Liver (tissue), 4 donors: Measurements from ENCODE around the gene KERA. TPM values are rescaled to one million over a fixed set of nuclear protein-coding genes. Genes with fewer than 3 reads are reported as not detected.

ENCODE experiments used
- polyA plus RNA-seq, 2 donors: library from polyadenylated mRNA; stranded (reverse) in 1 of 2; unstranded in 1 of 2; fragments of 200-250 nt in 1 of 2; fragments of >200 nt in 1 of 2; fragmentation: Nextera tagmentation in 1 of 2; extraction: Ambion mirVana in 1 of 2; gene quantifications; one replicate each; pipeline versions ENCODE4 v1.2.1 to v1.2.3, GENCODE V29; 2013 to 2015
- total RNA-seq, 2 donors: library from RNA; depleted of rRNA; stranded (reverse); fragments of >200 nt; gene quantifications; one replicate each; pipeline ENCODE4 v1.2.3, GENCODE V29; 2014
- donor health status: healthy.
- donor health status: healthy.
- donor health status: healthy.

KERA gene
- total and polyA plus RNA-seq, 4 donors, result not detected

Other genes starting within 250 kb of the KERA start
- not detected for gene CCER1, start 102.8 kb downstream of the KERA start, total RNA-seq
- not detected for gene CCER1, start 102.8 kb downstream of the KERA start, polyA plus RNA-seq
- gene EPYC, start 53.1 kb downstream of the KERA start, total RNA-seq, result not detected
- gene EPYC, start 53.1 kb downstream of the KERA start, polyA plus RNA-seq, result not detected
- gene LUM, start 53.5 kb upstream of the KERA start, total RNA-seq, result 10 to 100 TPM in 1 of 2 donors, 1 to 10 TPM in 1; 3.7 to 18.1 TPM
- 10 to 100 TPM in 1 of 2 donors, 1 to 10 TPM in 1; 9.5 to 22.3 TPM for gene LUM, start 53.5 kb upstream of the KERA start, polyA plus RNA-seq
- gene DCN, start 124.8 kb upstream of the KERA start, total RNA-seq, result 100 to 1,000 TPM in 1 of 2 donors, 10 to 100 TPM in 1; 87.6 to 110 TPM
- 100 to 1,000 TPM in 1 of 2 donors, 10 to 100 TPM in 1; 74.9 to 148 TPM for gene DCN, start 124.8 kb upstream of the KERA start, polyA plus RNA-seq